PFSK-1 (cell line): Measurements from ENCODE around the gene INTS6.

Source experiments
- FOXP2 ChIP-seq: optimal IDR thresholded peaks from 2 replicates; pipeline ENCODE3; 2011; ENCODE audit warnings: borderline replicate concordance, control low read depth, inconsistent platforms; ENCODE audit not compliant: insufficient read depth; ENCODE audit errors: extremely low read length, extremely low read depth
- POLR2AphosphoS5 ChIP-seq: IDR thresholded peaks from 2 replicates; pipeline ENCODE4 v1.6.1; 2012; ENCODE audit warnings: low read depth, mild to moderate bottlenecking, control low read depth, low read length, moderate library complexity
- REST ChIP-seq, 2 experiments: IDR thresholded peaks; 2 replicates each; pipeline versions ENCODE4 v1.6.1 to v1.8.0; 2011 to 2012; ENCODE audit warnings: low read depth in 2 of 2, low read length in 2 of 2, control low read depth in 1 of 2, inconsistent platforms in 1 of 2, mild to moderate bottlenecking in 1 of 2, moderate library complexity in 1 of 2; ENCODE audit not compliant: insufficient read depth in 1 of 2
- SIN3A ChIP-seq: IDR thresholded peaks from 2 replicates; pipeline ENCODE4 v1.6.1; 2012; ENCODE audit warnings: mild to moderate bottlenecking, low read length, moderate library complexity, borderline replicate concordance; ENCODE audit not compliant: insufficient read depth
- TAF1 ChIP-seq: IDR thresholded peaks from 2 replicates; pipeline ENCODE4 v1.6.1; 2012; ENCODE audit warnings: low read length, control low read depth, borderline replicate concordance; ENCODE audit not compliant: insufficient read depth

GRCh38 chr13:51396352-51396751 lies 56.5 kb downstream of the INTS6 start:
- TF ChIP-seq POLR2AphosphoS5: no peak
- TF ChIP-seq SIN3A: no peak
- TF ChIP-seq REST (IDR thresholded peaks at IDR 0.05; ENCODE audit: insufficient read depth in 1 of 2, low read depth in 2 of 2, low read length in 2 of 2): no peak
- no peak for TF ChIP-seq FOXP2
- TF ChIP-seq TAF1: no peak
